ENCODE data around the gene USP6NL.

USP6NL gene

GRCh38 chr10:11472158-11472753, 139.2 kb downstream of the USP6NL start:
- no peak for DNase-seq

GRCh38 chr10:11469575-11470391, 141.7 kb downstream of the USP6NL start:
- DNase-seq, result no peak

GRCh38 chr10:11468126-11468742, 143.2 kb downstream of the USP6NL start:
- no peak for DNase-seq

GRCh38 chr10:11465406-11465805, 146.0 kb downstream of the USP6NL start:
- DNase-seq, result no peak

GRCh38 chr10:11463111-11463510, 148.3 kb downstream of the USP6NL start:
- DNase-seq, result no peak

- no peak for DNase-seq
Observed at GRCh38 chr10:11462071-11462470, 149.4 kb downstream of the USP6NL start.

GRCh38 chr10:11457336-11457735, 154.1 kb downstream of the USP6NL start:
- no peak for DNase-seq

GRCh38 chr10:11454958-11455566, 156.4 kb downstream of the USP6NL start:
- DNase-seq, result no peak

- no peak for DNase-seq
Observed at GRCh38 chr10:11454160-11454559, 157.3 kb downstream of the USP6NL start.

GRCh38 chr10:11451640-11452260, 159.7 kb downstream of the USP6NL start:
- DNase-seq, result no peak

GRCh38 chr10:11450427-11450826, 161.0 kb downstream of the USP6NL start:
- no peak for DNase-seq

GRCh38 chr10:11449761-11450160, 161.7 kb downstream of the USP6NL start:
- no peak for DNase-seq

GRCh38 chr10:11448545-11449244, 162.8 kb downstream of the USP6NL start:
- no peak for DNase-seq

GRCh38 chr10:11448190-11448544, 163.3 kb downstream of the USP6NL start:
- no peak for DNase-seq

GRCh38 chr10:11447586-11447985, 163.9 kb downstream of the USP6NL start:
- DNase-seq, result no peak

GRCh38 chr10:11446864-11447263, 164.6 kb downstream of the USP6NL start:
- no peak for DNase-seq

GRCh38 chr10:11446133-11446532, 165.3 kb downstream of the USP6NL start:
- no peak for DNase-seq

GRCh38 chr10:11444531-11445228, 166.8 kb downstream of the USP6NL start:
- DNase-seq, result no peak

GRCh38 chr10:11444155-11444530, 167.3 kb downstream of the USP6NL start:
- DNase-seq, result no peak

- DNase-seq, result no peak
Observed at GRCh38 chr10:11443468-11444154, 167.8 kb downstream of the USP6NL start.

GRCh38 chr10:11442001-11442773, 169.3 kb downstream of the USP6NL start:
- DNase-seq, result no peak

Measured in NCI-H187 treated with DMSO at 0.1 percent for 48 hours (cell line).